22Rv1 (cell line): Measurements from ENCODE around the gene TRPV3.

Experiments used
- H3K27ac ChIP-seq: fragments of 450-650 bp; 2 replicates; pipeline ENCODE4 v1.5.1; 2017
- ZFX ChIP-seq: fragments of 450-650 bp; IDR thresholded peaks from 2 replicates; pipeline ENCODE4 v1.6.1; 2017; ENCODE audit warnings: antibody characterized with exemption, borderline replicate concordance
- TF ChIP-seq, protein P1 (sequence below): fragments of 450-650 bp; IDR thresholded peaks from 2 replicates; pipeline ENCODE4 v1.5.1; 2017; ENCODE audit warnings: mild to moderate bottlenecking

Gene TRPV3

DNA sequence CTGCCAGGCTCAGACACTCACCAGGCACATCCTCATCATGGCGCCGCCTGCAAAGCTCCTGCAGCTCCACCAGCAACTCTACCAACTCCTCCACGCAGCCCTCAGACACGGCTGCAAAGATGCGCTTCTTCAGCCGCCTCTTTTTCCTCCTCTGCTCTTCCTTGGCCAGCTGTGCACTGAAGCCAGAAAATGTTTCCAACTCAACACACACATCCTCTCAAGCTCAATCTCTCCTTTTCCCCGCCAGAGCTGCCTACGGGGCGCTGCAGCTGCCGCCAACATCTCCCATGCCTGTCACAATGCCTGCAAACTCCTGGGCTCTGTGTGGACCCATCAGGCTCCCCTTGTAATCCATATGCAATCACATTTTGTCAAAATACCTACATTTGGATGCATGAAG, 14.2 kb downstream of the TRPV3 start:
- TF ChIP-seq, protein P1, sequence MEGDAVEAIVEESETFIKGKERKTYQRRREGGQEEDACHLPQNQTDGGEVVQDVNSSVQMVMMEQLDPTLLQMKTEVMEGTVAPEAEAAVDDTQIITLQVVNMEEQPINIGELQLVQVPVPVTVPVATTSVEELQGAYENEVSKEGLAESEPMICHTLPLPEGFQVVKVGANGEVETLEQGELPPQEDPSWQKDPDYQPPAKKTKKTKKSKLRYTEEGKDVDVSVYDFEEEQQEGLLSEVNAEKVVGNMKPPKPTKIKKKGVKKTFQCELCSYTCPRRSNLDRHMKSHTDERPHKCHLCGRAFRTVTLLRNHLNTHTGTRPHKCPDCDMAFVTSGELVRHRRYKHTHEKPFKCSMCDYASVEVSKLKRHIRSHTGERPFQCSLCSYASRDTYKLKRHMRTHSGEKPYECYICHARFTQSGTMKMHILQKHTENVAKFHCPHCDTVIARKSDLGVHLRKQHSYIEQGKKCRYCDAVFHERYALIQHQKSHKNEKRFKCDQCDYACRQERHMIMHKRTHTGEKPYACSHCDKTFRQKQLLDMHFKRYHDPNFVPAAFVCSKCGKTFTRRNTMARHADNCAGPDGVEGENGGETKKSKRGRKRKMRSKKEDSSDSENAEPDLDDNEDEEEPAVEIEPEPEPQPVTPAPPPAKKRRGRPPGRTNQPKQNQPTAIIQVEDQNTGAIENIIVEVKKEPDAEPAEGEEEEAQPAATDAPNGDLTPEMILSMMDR, result no peak
- TF ChIP-seq ZFX, result no peak

DNA sequence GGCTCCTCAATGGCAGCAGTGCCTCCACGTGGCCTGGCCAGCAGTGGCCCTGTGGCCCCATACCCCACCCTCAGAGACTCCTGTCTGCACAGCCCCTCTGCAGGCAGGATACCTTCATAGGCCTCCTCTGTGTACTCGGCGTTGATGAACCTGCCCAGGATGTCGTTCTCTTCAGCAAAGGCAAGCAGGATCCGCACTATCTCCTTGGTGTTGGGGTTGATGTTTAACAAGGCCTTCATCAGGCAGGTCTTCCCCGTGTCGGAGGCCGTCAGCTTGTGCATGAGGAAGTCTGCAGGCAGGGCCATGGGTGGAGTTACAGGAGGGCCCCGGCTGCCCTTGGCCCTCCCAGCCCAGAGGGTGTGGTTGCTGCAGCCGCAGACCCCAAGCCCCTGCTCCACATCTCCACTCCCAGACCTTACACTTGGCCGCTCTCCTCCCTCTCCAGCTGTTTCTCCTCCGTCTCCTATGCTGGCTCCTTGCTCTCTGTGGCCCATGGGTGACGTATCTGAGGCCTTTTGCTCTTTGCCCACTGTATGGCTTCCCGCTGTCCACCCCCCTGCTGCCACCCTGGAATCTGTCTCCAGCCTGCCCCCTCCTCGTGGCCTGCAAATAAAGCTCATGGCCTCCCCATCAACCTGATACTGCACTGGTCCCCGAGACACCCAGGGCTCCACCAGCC, 15.1 kb downstream of the TRPV3 start:
- H3K27ac ChIP-seq, result no peak overlapping the region
- TF ChIP-seq, protein P1, result no peak
- TF ChIP-seq ZFX, result no peak

More for the DNA sequence above, 14.2 kb downstream of the TRPV3 start:
- no peak overlapping the region for H3K27ac ChIP-seq

DNA sequence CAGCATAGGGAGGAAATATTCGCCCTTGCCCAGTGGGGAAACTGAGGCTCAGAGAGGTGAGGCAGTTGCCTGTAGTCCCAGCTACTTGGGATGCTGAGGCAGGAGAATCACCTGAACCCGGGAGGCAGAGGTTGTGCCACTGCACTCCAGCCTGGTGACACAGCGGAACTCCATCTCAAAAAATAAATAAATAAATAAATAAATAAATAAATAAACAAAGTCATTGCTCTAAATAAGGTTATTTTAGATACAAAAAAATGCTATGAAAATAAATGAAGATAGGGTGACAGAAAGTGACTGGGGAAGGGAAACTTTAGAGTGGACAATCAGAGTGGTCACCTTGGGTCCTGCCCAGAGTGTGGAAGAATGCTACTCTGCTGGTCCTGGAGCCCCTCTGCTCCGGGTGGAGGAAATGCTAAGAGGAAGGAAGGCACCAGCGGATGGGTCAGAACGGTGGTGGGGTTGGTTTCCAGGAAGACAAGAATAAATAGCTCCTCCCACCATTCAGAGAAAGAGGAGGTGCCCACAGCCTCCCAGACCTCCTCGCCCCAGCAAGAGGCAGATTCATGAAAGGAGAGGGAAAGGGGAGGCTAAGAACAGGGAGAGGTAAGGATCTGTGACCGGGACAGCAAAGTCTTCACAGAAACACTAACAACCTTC, 17.6 kb downstream of the TRPV3 start:
- TF ChIP-seq ZFX, result no peak
- TF ChIP-seq, protein P1, result no peak
- H3K27ac ChIP-seq, result no peak overlapping the region

DNA sequence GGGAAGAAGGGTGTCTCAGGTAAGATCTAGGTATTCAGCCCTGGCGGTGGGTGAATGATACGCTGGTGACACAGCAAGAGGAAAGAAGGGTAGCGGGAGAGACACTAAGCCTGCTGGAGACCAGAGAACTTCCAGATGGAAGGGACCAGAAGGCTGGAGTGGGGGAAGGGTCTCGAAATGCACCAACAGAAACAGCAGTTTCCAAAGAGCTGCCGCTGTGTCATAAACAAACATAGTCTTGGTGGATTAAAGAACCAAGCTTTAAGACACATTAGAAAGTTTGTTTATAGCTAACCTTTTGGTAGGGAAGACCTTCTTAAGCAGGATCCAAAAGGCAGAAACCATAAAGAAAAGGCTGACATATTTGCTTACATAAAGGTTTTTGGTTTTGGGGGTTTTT, 20.9 kb downstream of the TRPV3 start:
- TF ChIP-seq, protein P1, result no peak
- no peak for TF ChIP-seq ZFX
- H3K27ac ChIP-seq, result no peak overlapping the region

DNA sequence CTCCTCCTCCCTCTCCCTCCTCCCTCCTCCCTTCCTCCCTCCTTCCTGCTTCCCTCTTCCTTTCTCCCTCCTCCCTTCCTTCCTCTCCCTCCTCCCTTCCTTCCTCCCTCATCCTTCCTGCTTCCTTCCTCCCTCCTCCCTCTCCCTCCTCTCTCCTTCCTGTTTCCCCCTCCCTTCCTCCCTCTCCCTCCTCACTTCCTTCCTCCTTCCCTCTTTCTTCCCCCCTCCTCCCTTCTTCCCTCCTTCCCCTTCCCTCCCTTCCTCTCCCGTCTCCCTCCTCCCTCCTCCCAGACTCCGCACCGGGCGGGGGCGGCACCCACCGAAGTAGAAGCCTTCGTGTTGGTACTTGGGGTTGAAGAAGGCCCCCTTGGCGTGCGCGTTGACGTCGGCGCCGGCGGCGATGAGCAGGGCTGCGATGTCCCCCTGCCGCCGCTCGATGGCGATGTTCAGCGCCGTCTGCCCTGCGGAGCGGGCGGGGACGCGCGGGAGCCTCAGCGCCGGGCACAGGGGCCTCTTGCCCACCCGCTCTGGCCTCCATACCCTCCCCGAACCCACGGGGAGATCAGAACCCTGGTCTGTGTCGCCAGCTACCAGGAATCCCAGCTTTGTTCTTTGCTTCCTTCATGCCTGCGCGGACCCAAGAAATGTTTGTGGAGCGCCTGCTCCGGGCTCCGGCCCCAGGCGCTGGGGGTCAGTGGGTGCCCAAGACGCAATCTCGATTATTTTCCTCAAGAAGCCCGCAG, 22.2 kb downstream of the TRPV3 start:
- H3K27ac ChIP-seq, result no peak overlapping the region
- TF ChIP-seq, protein P1, result no peak
- no peak for TF ChIP-seq ZFX

DNA sequence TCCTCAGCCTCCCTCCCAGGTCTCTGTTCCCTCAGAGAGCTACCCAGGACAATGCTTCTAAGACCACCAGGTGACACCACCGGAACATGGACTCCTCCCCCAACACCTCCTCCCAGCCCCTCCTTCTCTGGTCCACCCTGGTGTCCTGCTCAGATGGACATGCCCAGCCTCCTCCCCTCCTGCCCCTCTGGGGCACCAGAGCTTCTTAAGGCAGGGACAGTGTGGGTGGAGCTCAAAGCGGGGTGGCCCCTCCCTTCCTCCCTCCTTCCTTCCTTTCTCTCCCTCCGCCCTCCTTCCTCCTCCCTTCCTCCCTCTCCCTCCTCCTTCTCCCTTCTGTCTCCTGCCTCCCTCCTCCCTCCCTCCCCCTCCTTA, 22.7 kb downstream of the TRPV3 start:
- TF ChIP-seq ZFX, result no peak
- TF ChIP-seq, protein P1, result no peak
- H3K27ac ChIP-seq, result no peak overlapping the region

DNA sequence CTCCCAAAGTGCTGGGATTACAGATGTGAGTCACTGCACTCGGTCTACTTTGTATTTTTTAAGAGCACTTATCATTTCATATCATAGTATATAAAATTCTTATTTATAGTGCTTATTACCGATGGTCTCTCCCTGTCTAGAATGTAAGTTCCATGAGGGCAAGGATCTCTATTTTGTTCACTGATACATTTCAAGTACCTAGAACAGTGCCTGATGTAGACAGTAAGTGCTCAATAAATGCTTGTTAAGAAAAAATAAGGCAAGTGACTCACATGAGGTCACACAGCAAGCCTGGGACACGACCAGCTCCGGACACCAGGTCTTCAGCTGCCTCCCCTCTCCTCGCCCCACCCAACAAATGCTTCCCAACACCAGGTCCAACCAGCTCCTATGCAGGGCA, 23.9 kb downstream of the TRPV3 start:
- H3K27ac ChIP-seq, result no peak overlapping the region
- TF ChIP-seq, protein P1, result no peak
- TF ChIP-seq ZFX, result no peak
